Fibroblast of gingiva (primary cell): Measurements from ENCODE around the gene ITSN1.
"Not testable (repeated sequence)": the region's sequence is repeated elsewhere in the genome, so short reads cannot be mapped to it uniquely, and the experiment has no call there.

ENCODE experiments used
- DNase-seq: peaks from one replicate; pipeline ENCODE4 v3.0.0-alpha.2; 2011; ENCODE audit warnings: low read depth

Gene ITSN1

DNA sequence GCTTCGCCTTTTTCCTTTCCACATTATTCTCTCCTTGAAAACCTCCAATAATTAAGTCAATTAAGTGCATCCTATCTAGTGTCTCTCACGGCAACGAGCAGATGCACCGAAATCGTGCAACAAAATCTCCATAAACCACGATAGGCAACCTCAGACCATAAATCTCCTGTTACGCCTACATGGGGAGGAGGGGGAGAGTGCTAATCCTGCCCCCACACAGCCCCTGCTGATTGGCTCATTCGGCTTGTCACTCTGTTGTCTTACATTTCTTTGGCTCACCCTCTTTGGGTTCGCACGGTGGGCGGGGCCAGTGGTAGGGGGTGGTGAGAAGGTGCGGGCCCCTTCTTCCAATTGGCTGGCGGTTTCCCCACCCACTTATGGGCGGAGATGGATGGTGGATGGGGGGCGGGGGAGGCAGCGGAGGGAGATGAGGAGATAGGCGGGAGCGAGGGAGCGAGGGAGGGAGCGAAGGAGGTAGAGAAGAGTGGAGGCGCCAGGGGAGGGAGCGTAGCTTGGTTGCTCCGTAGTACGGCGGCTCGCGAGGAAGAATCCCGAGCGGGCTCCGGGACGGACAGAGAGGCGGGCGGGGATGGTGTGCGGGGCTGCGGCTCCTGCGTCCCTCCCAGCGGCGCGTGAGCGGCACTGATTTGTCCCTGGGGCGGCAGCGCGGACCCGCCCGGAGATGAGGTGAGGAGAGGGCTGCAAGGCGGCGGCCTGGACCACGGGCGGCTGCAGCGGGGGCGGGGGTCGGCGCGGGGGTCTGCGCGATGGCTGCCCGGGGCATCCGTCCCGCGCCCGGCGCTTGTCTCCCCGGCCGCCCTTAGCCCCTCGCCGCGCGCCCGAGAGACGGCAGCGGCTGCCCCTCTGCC lies at the start of gene ITSN1:
ITSN1 (plus strand) TSS at position 475 of the 869 bp plus-strand sequence. CDS start 76,328 bp downstream, outside the sequence.
- peak; percentile 100 for DNase-seq

- DNase-seq: no peak
Observed at GRCh38 chr21:33598051-33598450, 44.2 kb upstream of the ITSN1 start.

DNA sequence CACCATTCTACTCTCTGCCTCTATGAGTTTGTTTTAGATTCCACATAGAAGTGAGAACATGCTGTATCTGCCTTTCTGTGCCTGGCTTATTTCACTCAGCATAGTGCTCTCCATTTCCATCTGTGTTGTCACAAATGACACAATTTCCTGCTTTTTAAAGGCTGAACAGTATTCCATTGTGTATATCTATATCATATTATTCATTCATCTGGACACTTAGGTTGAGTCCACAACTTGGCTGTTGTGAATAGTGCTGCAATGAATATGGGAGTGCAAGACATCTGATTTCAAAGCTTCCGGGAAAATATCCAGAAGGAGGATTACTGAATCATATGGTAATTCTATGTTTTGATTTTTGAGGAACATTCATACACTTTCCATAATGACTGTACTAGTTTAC lies 33.7 kb upstream of the ITSN1 start:
- DNase-seq: peak; percentile 74

DNA sequence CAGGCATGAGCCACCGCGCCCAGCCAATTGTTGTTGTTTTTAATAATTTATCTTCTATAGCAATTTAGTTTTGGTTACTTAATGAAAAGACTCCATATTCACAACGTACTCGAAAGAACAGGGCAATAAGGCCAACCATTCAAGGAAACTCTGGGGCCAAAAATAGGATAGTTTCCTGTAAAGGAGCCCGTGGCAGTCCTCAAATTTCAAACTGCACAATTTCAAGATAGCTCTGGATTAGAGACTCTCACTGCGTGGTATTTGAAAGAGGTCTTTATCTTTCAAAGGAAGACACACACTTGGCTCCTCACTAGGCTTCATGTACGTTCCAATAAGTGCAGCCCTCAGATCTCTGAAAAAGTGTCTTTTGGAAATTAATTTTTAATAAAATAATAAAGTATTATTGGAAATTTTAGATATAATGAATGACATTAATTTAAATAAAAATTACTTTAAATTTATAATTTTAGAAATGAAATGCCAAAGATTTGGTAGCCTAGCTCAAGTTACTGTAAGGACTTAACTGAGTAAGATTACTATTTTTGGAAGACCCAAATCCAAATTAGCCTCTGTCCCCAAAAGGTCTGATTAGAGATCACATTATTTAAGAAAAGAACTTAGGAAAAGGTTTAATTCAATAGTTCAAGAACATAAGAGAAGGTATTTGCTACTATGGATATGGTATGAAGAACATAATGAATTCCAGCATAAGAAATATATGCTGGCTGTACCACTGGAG lies 31.1 kb upstream of the ITSN1 start:
- DNase-seq: no peak

GRCh38 chr21:33617565-33617964 lies 24.7 kb upstream of the ITSN1 start:
- DNase-seq: not testable (repeated sequence)

DNA sequence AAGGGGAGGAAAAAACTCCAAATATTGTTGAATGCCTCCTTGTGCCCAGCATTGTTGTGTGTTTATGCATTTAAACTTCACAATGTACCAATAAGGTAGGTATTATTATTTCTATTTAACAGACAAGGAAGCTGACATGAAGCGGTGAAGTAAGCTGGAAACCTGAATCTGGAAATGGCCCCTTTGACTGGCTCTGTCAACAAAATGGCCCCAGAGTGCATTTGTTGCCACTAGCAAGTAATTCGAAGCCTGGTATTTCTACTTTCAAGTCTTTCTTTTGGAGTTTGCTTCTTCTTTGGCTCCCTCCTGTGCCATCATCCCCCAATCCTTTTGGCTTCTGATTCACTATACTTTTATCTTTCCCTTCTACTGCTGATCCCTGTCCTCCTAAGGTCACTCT lies 23.9 kb upstream of the ITSN1 start:
- no peak for DNase-seq

- no peak for DNase-seq
Observed at GRCh38 chr21:33619726-33620125, 22.6 kb upstream of the ITSN1 start.

GRCh38 chr21:33622253-33622652 lies 20.0 kb upstream of the ITSN1 start:
- no peak for DNase-seq

DNA sequence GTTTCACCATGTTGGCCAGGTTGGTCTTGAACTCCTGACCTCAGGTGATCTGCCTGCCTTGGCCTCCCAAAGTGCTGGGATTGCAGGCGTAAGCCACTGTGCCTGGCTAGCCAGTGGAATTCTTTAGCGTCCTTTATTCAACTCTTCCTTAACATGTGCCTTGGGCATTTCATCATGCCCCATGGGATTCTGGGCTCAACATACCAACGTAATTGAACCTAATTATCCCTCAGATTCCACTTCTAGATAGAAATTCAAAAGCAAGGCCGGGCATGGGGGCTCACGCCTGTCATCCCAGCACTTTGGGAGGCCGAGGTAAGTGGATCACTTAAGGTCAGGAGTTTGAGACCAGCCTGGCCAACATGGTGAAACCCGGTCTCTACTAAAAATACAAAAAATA lies 16.1 kb upstream of the ITSN1 start:
- DNase-seq: not testable (repeated sequence)

DNA sequence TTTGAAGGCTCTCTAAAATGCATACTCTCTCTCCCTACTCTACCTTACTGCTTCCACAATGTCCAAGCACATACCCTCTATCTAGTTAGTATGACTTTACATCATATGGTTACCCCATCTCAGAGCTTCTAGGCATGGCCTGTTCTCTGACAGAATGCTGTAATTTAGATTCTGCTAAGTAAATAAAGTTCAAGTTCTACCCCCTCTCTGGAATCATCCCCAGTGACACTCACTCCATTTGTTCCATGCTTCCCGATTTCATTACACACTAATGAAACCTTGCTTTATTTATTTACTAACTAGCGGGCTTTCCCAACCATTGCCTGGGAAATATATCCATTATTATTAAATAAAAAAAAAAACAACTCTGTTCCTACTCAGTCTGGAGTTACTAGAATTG lies 8.0 kb upstream of the ITSN1 start:
- DNase-seq: no peak

DNA sequence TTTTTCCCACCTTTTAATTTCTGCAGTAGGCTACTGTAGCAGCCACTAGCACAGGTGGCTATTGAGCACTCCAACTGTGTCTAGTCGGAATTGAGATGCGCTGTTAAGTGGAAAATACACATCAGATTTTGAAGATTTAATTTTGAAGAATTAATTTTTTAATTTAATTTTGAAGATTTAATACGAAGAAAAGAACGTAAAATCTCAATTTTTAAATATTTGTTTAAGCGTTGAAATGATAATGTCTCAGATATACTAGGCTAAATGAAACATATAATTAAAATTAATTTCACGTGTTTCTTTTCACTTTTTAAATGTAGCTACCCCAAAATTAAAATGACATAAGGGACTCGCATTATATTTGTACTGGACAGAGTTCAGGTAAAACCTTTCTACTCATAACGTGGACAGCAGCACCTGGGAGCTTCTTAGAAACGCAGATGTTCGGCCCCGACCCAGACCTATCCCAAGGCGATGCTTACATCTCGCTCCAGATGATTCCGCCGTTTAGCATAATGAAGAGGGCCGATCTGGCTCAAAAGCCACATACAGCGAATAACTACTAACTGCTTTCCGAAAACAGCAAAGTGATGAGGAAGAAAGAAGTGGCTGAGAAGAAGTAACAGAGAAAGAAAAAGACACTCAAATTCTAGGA lies 1.5 kb upstream of the ITSN1 start:
- DNase-seq: peak; percentile 15

GRCh38 chr21:33641352-33642026 lies 812 bp upstream of the ITSN1 start, which contains the start of gene CRYZL1:
Gene CRYZL1 (minus strand): TSS chr21:33641741. CDS start chr21:33631551, 10,190 bp downstream.
- peak; percentile 99 for DNase-seq

DNA sequence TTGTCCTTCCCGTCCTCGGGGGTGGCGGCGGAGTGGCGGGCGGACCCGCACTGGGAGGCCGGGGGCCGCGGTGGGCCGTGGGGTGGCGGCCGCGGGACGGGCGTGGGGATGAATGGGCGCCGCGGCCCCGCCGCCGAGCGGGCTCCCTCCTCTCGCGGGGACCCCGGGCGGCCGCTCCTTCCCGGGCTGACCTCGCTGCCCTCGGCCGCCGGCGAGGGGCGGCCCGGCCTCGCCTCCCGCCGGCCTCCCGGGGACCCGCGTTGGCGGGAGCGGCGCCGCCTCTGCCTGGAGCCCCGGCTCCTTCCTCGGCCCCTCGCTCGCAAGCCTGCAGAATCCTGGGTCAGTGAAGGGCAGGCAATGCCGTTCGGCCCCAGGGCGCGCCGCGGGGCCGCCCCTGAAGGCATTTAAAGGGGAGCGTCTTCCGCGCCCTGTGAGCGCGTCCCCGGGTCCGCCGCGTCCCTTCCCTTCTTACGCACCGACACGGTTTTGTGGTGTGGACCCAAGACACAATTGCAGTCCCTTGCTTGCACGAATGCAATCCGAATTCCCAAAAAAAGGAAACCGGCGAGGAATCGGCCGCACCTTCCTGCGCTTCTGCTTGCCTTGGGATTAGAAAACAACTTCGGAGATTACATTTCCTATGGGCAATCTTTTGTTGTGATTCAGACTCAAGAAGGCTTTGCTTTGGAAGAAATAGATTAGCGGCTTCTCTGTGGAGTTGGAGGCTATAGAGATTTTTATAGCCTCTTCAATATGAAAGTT lies 776 bp downstream of the ITSN1 start:
- DNase-seq: peak; percentile 15

- peak; percentile 10 for DNase-seq
Observed at GRCh38 chr21:33643658-33644311, 1.5 kb downstream of the ITSN1 start.

- DNase-seq: peak; percentile 75
Observed at GRCh38 chr21:33644383-33645074, 2.2 kb downstream of the ITSN1 start.

GRCh38 chr21:33645730-33646129 lies 3.4 kb downstream of the ITSN1 start:
- no peak for DNase-seq

- DNase-seq: no peak
Observed at GRCh38 chr21:33647587-33647986, 5.3 kb downstream of the ITSN1 start.

DNA sequence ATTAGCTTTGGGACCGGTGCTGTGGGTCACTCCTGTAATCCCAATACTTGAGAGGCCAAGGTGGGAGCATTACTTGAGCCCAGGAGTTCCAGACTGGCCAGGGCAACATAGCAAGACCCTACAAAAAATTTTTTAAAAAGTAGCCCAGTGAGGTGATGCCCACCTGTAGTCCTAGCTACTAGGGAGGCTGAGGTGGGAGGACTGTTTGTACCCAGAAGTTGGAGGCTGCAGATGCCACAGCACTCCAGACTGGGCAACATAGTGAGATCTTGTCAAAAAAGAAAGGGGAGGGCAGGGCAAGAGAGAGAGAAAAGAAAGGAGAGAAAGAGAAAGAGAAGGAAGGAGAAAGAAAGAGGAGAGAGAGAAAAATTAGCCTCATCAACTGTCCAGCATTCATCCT lies 6.3 kb downstream of the ITSN1 start:
- no peak for DNase-seq

- DNase-seq: no peak
Observed at GRCh38 chr21:33650230-33650629, 7.9 kb downstream of the ITSN1 start.

GRCh38 chr21:33650929-33651509 lies 8.7 kb downstream of the ITSN1 start:
- DNase-seq: no peak
